Transverse colon (tissue), 4 donors: Measurements from ENCODE around the gene DOCK1. TPM values are rescaled to one million over a fixed set of nuclear protein-coding genes. Genes with fewer than 3 reads are reported as not detected.

Source experiments
- DNase-seq: peaks from one replicate; pipeline ENCODE4 v3.0.0-alpha.2; 2019
- H3K27ac ChIP-seq, 4 donors: fragments of 200-600 bp; sonication (generic); 2 replicates each; pipeline ENCODE4 v1.5.1; 2016 to 2018; ENCODE audit warnings: inconsistent platforms in 4 of 4
- H3K27me3 ChIP-seq: fragments of 200-600 bp; sonication (generic); 2 replicates; pipeline ENCODE4 v1.5.1; 2017; ENCODE audit warnings: inconsistent platforms
- H3K36me3 ChIP-seq, 4 donors: fragments of 200-600 bp; sonication (generic); 2 replicates each; pipeline ENCODE4 v1.5.1; 2017 to 2019; ENCODE audit warnings: inconsistent platforms in 4 of 4
- H3K4me1 ChIP-seq, 4 donors: fragments of 200-600 bp; sonication (generic); 2 replicates each; pipeline ENCODE4 v1.5.1; 2017 to 2020; ENCODE audit warnings: inconsistent platforms in 4 of 4
- H3K4me3 ChIP-seq, 4 donors: fragments of 200-600 bp; sonication (generic); 1 replicate in 1 of 4; 2 replicates in 3 of 4; pipeline versions ENCODE4 v1.5.1 to v1.6.1; 2017 to 2019; ENCODE audit warnings: inconsistent platforms in 4 of 4
- H3K9me3 ChIP-seq, 2 donors: fragments of 200-600 bp; sonication (generic); 2 replicates each; pipeline ENCODE4 v1.5.1; 2017 to 2019; ENCODE audit warnings: inconsistent platforms in 2 of 2
- EP300 ChIP-seq: sonication (generic); formaldehyde crosslinking; IDR thresholded peaks from one replicate; pipeline ENCODE4 v1.6.1; 2017; ENCODE audit warnings: antibody characterized with exemption, low read depth
- POLR2A ChIP-seq: fragments of 450-650 bp; IDR thresholded peaks from one replicate; pipeline ENCODE4 v1.6.1; 2016; ENCODE audit warnings: antibody characterized with exemption, mild to moderate bottlenecking, moderate library complexity
- POLR2AphosphoS5 ChIP-seq, 3 donors: sonication (generic); formaldehyde crosslinking; IDR thresholded peaks; one replicate each; pipeline ENCODE4 v1.6.1; 2016; ENCODE audit warnings: antibody characterized with exemption in 3 of 3
- WGBS, 2 donors: methylation state at CpG; one replicate each; pipeline ENCODE4 v1.1.5; 2018; ENCODE audit warnings: low coverage in 1 of 2; 5-methylcytosine and 5-hydroxymethylcytosine counted together
- in situ Hi-C, 4 donors: fragments of 200-750 bp; cut with MboI; loops; one replicate each; pipeline versions ENCODE4 v1.15.0 to v1.15.1; 2017; ENCODE audit warnings: low sequenced_read_pairs in 3 of 4, low pct_ligation_motif_present in 1 of 4, low pct_unique_long_range_greater_than_20kb in 1 of 4
- intact Hi-C: fragments of 100-400 bp; cut with DNase I; formaldehyde crosslinking; loops from one replicate; pipeline ENCODE4 v1.15.1; 2023; ENCODE audit warnings: low total_unique reads
- total RNA-seq, 4 donors: library from RNA; depleted of rRNA; stranded (reverse); fragments of >200 nt; gene quantifications; one replicate each; pipeline ENCODE4 v1.1.0, GENCODE V29; 2016
- TF ChIP-seq, protein P1 (sequence below), 5 experiments: fragments of 200-600 bp in 3 of 5; fragments of 450-650 bp in 2 of 5; sonication (generic) in 3 of 5; IDR thresholded peaks; 1 replicate in 2 of 5; 2 replicates in 3 of 5; pipeline ENCODE4 v1.5.1; 2016 to 2017; ENCODE audit warnings: antibody characterized with exemption in 5 of 5, inconsistent platforms in 3 of 5, mild to moderate bottlenecking in 2 of 5, moderate library complexity in 1 of 5

Gene DOCK1
- total RNA-seq, 4 donors from 2014 or later, result 75.1 to 200 (median 92.5) TPM

DNA sequence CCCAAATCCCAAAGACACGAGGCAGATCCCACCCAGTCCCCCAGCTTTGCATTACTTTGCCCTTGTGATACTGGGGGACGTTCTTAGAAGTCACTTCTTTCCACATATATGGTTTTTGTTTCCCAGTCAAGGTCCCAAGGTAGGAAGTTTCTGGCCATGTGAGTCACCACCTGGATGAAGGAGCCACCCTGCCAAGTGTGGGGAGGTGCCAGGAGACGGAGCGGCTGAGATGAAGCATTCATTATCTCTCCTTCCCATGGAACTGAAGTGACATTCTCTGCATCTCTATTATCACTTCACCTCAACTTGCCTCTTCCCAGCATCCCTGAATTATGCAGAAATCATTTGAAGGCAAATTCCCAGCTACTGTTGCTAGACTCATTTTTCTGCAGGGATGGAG is 427.4 kb downstream of the DOCK1 start:
- Histone ChIP-seq H3K36me3 (no peaks in the 10 kb centered on the region), H3K4me3 (no peak overlapping the region), H3K27ac (no peak overlapping the region), H3K4me1 (no peaks in the 10 kb centered on the region), H3K9me3 (no peaks in the 10 kb centered on the region), H3K27me3 (no peaks in the 10 kb centered on the region)
- DNase-seq, result no peak
- WGBS, 2 donors, result 80% methylated on average over 4 of the region's 4 CpGs; no CpG with 5 or more reads in 1 of the 2 donors
- intact Hi-C loops (no loop called here), in situ Hi-C loops (no loop called here)
- no peak for TF ChIP-seq EP300
- no peak for TF ChIP-seq POLR2AphosphoS5 (IDR thresholded peaks at IDR 0.05)
- TF ChIP-seq, protein P1, sequence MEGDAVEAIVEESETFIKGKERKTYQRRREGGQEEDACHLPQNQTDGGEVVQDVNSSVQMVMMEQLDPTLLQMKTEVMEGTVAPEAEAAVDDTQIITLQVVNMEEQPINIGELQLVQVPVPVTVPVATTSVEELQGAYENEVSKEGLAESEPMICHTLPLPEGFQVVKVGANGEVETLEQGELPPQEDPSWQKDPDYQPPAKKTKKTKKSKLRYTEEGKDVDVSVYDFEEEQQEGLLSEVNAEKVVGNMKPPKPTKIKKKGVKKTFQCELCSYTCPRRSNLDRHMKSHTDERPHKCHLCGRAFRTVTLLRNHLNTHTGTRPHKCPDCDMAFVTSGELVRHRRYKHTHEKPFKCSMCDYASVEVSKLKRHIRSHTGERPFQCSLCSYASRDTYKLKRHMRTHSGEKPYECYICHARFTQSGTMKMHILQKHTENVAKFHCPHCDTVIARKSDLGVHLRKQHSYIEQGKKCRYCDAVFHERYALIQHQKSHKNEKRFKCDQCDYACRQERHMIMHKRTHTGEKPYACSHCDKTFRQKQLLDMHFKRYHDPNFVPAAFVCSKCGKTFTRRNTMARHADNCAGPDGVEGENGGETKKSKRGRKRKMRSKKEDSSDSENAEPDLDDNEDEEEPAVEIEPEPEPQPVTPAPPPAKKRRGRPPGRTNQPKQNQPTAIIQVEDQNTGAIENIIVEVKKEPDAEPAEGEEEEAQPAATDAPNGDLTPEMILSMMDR (IDR thresholded peaks at IDR 0.05), result no peak
- no peak for TF ChIP-seq POLR2A

DNA sequence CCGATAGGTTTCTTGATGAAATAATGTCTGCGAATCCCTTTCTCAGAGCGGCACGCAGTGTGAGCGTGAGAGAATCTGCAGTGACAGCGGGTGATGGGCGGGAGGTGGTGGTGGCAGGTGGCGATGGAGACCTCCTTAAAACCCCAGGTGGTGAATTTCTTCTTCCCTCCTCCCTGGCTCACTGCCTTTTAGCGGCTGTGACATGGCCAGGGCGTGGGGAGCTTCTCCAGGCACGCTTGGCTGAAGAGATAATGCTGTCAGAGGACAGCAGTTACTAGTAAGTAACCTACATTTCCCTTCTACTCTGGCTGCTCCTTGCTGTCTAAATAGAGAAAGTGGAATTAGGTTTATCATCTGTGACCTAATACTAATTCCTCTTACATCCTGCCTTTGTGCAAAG is 432.6 kb downstream of the DOCK1 start:
- no peaks in the 10 kb centered on the region for H3K27me3 ChIP-seq

DNA sequence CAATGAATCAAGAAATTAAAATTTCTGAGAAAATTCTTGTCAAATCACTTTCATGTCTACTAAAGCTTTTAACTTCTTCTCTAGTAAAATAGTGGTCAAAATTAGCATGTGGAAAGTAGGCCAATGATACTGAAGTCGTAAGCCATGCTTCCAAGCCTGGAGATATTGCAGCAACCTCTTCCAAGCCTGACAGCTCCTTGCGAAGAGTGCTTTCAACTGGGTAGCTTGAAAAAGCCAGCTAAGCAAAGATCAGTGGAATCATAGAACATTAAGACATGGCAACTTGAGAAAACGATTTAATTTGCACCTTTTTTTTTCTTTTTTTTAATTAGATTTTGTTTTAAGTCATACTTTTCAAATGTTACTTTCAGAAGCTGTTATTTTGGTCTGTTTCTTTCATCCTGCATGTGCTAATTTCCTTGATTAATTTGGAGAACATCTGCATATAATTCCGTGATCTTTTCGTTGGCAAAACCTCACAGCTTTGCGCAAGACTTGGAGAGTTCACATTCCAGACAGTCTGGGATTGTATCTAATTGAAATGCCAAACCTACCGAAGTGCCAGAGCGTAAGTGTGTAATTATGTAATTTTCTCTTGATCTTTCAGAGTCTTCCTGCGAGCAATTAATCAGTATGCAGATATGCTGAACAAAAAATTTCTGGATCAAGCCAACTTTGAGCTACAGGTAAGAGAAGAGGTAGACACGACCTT is 433.3 kb downstream of the DOCK1 start:
- intact Hi-C loops (no loop called here), in situ Hi-C loops (no loop called here)
- Histone ChIP-seq H3K9me3 (no peaks in the 10 kb centered on the region), H3K27ac (no peak overlapping the region), H3K4me1 (no peaks in the 10 kb centered on the region), H3K27me3 (no peaks in the 10 kb centered on the region), H3K36me3 (no peaks in the 10 kb centered on the region), H3K4me3 (no peak overlapping the region)
- TF ChIP-seq EP300 (no peak), POLR2AphosphoS5 (IDR thresholded peaks at IDR 0.05) (no peak), POLR2A (no peak)
- TF ChIP-seq, protein P1 (IDR thresholded peaks at IDR 0.05), result no peak
- DNase-seq, result no peak
- 82% methylated on average over 8 to 10 of the region's 10 CpGs for WGBS, 2 donors

More for the DNA sequence above, 432.6 kb downstream of the DOCK1 start:
- TF ChIP-seq EP300 (no peak), POLR2A (no peak), POLR2AphosphoS5 (IDR thresholded peaks at IDR 0.05) (no peak)
- TF ChIP-seq, protein P1 (IDR thresholded peaks at IDR 0.05), result no peak
- H3K9me3 ChIP-seq, result no peaks in the 10 kb centered on the region
- WGBS, 2 donors, result 90 to 100% methylated on average over 7 to 11 of the region's 11 CpGs
- intact Hi-C loops (no loop called here), in situ Hi-C loops (no loop called here)
- no peaks in the 10 kb centered on the region for H3K4me1 ChIP-seq
- no peak overlapping the region for H3K4me3 ChIP-seq
- H3K36me3 ChIP-seq, result no peaks in the 10 kb centered on the region
- DNase-seq, result no peak
- H3K27ac ChIP-seq, result no peak overlapping the region

DNA sequence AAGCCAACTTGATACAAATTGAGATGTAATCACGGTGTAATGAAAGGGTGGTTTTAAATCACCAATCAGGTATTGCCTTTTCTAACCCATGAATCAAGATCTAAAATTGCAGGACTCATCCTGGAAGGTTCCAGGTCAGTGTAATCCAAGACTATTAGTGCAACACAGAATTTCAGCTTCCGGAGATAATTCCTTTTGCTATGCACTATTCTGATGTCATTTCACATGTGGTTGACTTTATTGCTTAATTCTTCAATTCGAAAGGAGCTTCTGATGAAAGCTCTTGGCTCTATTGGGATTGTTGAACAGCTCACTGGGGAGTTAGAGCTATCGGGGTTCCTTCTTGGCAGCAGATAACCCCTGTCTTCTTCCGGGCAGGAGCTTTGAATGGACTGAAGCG is 438.6 kb downstream of the DOCK1 start:
- Histone ChIP-seq H3K4me3 (no peak overlapping the region), H3K9me3 (no peaks in the 10 kb centered on the region), H3K36me3 (no peaks in the 10 kb centered on the region), H3K27ac (no peak overlapping the region), H3K4me1 (no peaks in the 10 kb centered on the region), H3K27me3 (no peaks in the 10 kb centered on the region)
- intact Hi-C loops (no loop called here), in situ Hi-C loops (no loop called here)
- no peak for TF ChIP-seq POLR2A
- no peak for TF ChIP-seq EP300
- TF ChIP-seq, protein P1 (IDR thresholded peaks at IDR 0.05), result no peak
- TF ChIP-seq POLR2AphosphoS5 (IDR thresholded peaks at IDR 0.05), result no peak
- WGBS, 2 donors, result 73 to 77% methylated on average over 5 to 6 of the region's 6 CpGs
- DNase-seq, result no peak
